IMR-90 (cell line): ENCODE measurements around the gene LCP1. TPM values are rescaled to one million over a fixed set of nuclear protein-coding genes. Genes with fewer than 3 reads are reported as not detected.

Experiments
- ATAC-seq: fragments of 200-7000 bp; cut with Tn5 transposase; 2 replicates; pipeline ENCODE4 v1.9.1; 2020; ENCODE audit warnings: low read depth, mild to moderate bottlenecking, moderate library complexity
- BruUV-seq: library from RNA; stranded (reverse); fragments of 400-500 nt; replicated peaks from 2 replicates; lab custom pipeline; 2021; lab: Mats Ljungman, UMichigan
- CTCF ChIA-PET: fragments of 300-600 bp; formaldehyde crosslinking; extraction: SDS; loops from one replicate; lab custom pipeline; 2021; ENCODE audit warnings: antibody characterized with exemption; lab: Yijun Ruan, JAX
- POLR2A ChIA-PET: fragments of 300-600 bp; sonication (Branson Sonifier 250); formaldehyde crosslinking; loops from one replicate; lab custom pipeline; 2022; ENCODE audit warnings: antibody characterized with exemption; ENCODE audit not compliant: unreplicated experiment; lab: Charles Lee
- DNase-seq: peaks from one replicate; pipeline ENCODE4 v3.0.0; 2013
- H2AFZ ChIP-seq: replicated peaks from 2 replicates; pipeline ENCODE3; 2013; ENCODE audit warnings: low read length, mild to moderate bottlenecking; ENCODE audit not compliant: poor library complexity
- H2AK5ac ChIP-seq: 2 replicates; pipeline ENCODE4 v1.6.1; 2013; ENCODE audit warnings: low read depth, low read length, inconsistent platforms
- H2AK9ac ChIP-seq: replicated peaks from 2 replicates; pipeline ENCODE3; 2013; ENCODE audit warnings: mild to moderate bottlenecking, low read depth, low read length, moderate library complexity; ENCODE audit not compliant: poor library complexity
- H2BK120ac ChIP-seq: 2 replicates; pipeline ENCODE4 v1.6.1; 2013; ENCODE audit warnings: low read depth, low read length, inconsistent platforms
- H2BK15ac ChIP-seq: 3 replicates; pipeline ENCODE4 v1.6.1; 2013; ENCODE audit warnings: low read depth, low read length, inconsistent platforms
- H2BK20ac ChIP-seq: 2 replicates; pipeline ENCODE4 v1.6.1; 2013; ENCODE audit warnings: low read depth, mild to moderate bottlenecking, inconsistent platforms, low read length, moderate library complexity
- H2BK5ac ChIP-seq: 2 replicates; pipeline ENCODE4 v1.6.1; 2013; ENCODE audit warnings: mild to moderate bottlenecking, low read depth, low read length, inconsistent platforms; ENCODE audit not compliant: poor library complexity, severe bottlenecking
- H3K14ac ChIP-seq: replicated peaks from 2 replicates; pipeline ENCODE4 v1.6.1; 2013; ENCODE audit warnings: low read depth, low read length, inconsistent platforms
- H3K18ac ChIP-seq: 2 replicates; pipeline ENCODE4 v1.6.1; 2013; ENCODE audit warnings: low read depth, low read length, control low read depth
- H3K23ac ChIP-seq: 2 replicates; pipeline ENCODE4 v1.6.1; 2013; ENCODE audit warnings: low read depth, low read length, inconsistent platforms
- H3K27ac ChIP-seq: 2 replicates; pipeline ENCODE4 v1.5.1; 2013; ENCODE audit warnings: mild to moderate bottlenecking, control low read depth, low read length; ENCODE audit not compliant: insufficient read depth
- H3K27me3 ChIP-seq: 2 replicates; pipeline ENCODE4 v1.6.1; 2013; ENCODE audit warnings: low read length; ENCODE audit not compliant: control insufficient read depth, insufficient read depth
- H3K36me3 ChIP-seq: 2 replicates; pipeline ENCODE4 v1.6.1; 2013; ENCODE audit warnings: low read length, mixed read lengths; ENCODE audit not compliant: control insufficient read depth, insufficient read depth
- H3K4ac ChIP-seq: 2 replicates; pipeline ENCODE4 v1.6.1; 2013; ENCODE audit warnings: low read depth, low read length, inconsistent platforms
- H3K4me1 ChIP-seq: 2 replicates; pipeline ENCODE4 v1.6.1; 2013; ENCODE audit warnings: low read length, mixed read lengths; ENCODE audit not compliant: control insufficient read depth, insufficient read depth
- H3K4me2 ChIP-seq: 2 replicates; pipeline ENCODE4 v1.6.1; 2013; ENCODE audit warnings: low read depth, mild to moderate bottlenecking, control low read depth, low read length, moderate library complexity
- H3K4me3 ChIP-seq: 2 replicates; pipeline ENCODE4 v1.5.1; 2013; ENCODE audit warnings: low read depth, mild to moderate bottlenecking, control low read depth, low read length, moderate library complexity; ENCODE audit not compliant: insufficient read depth
- H3K56ac ChIP-seq: 2 replicates; pipeline ENCODE4 v1.6.1; 2013; ENCODE audit warnings: low read length, inconsistent platforms; ENCODE audit not compliant: insufficient read depth; ENCODE audit errors: extremely low read depth
- H3K79me1 ChIP-seq, 2 experiments: 2 replicates each; pipeline ENCODE4 v1.6.1; 2013; ENCODE audit warnings: low read length in 2 of 2, inconsistent platforms in 1 of 2, low read depth in 1 of 2
- H3K9ac ChIP-seq: 2 replicates; pipeline ENCODE4 v1.6.1; 2013; ENCODE audit warnings: low read depth, low read length, control low read depth
- H3K9me1 ChIP-seq: 2 replicates; pipeline ENCODE4 v1.6.1; 2013; ENCODE audit warnings: low read length, inconsistent platforms; ENCODE audit not compliant: insufficient read depth
- H3K9me3 ChIP-seq: 2 replicates; pipeline ENCODE4 v1.6.1; 2013; ENCODE audit warnings: low read length; ENCODE audit not compliant: control insufficient read depth, insufficient read depth
- H4K20me1 ChIP-seq: 2 replicates; pipeline ENCODE4 v1.6.1; 2013; ENCODE audit warnings: low read length, inconsistent platforms; ENCODE audit not compliant: insufficient read depth
- H4K5ac ChIP-seq: 2 replicates; pipeline ENCODE4 v1.6.1; 2013; ENCODE audit warnings: mild to moderate bottlenecking, low read depth, low read length, control low read depth
- H4K8ac ChIP-seq, 2 experiments: 2 replicates each; pipeline ENCODE4 v1.6.1; 2013; ENCODE audit warnings: low read depth in 2 of 2, low read length in 2 of 2, control low read depth in 1 of 2, inconsistent platforms in 1 of 2
- H4K91ac ChIP-seq: 2 replicates; pipeline ENCODE4 v1.6.1; 2013; ENCODE audit warnings: low read depth, low read length, inconsistent platforms; ENCODE audit not compliant: insufficient read depth
- BHLHE40 ChIP-seq: fragments of 150-350 bp; IDR thresholded peaks from 2 replicates; pipeline ENCODE4 v1.6.1; 2016; ENCODE audit warnings: mild to moderate bottlenecking, low read depth, low read length
- CHD1 ChIP-seq: IDR thresholded peaks from 2 replicates; pipeline ENCODE4 v1.6.1; 2012; ENCODE audit warnings: low read depth, low read length, improper control_type of control experiment
- CTCF ChIP-seq: conservative IDR thresholded peaks from 2 replicates; pipeline ENCODE4 v1.5.1; 2012; ENCODE audit warnings: mild to moderate bottlenecking, low read depth, low read length, improper control_type of control experiment
- ELK1 ChIP-seq: fragments of 150-350 bp; IDR thresholded peaks from 2 replicates; pipeline ENCODE4 v1.6.1; 2016; ENCODE audit warnings: low read depth, mild to moderate bottlenecking, low read length, moderate library complexity, borderline replicate concordance
- MAFK ChIP-seq: IDR thresholded peaks from 2 replicates; pipeline ENCODE4 v1.6.1; 2012; ENCODE audit warnings: low read depth, low read length, improper control_type of control experiment
- POLR2A ChIP-seq: IDR thresholded peaks from 2 replicates; pipeline ENCODE4 v1.6.1; 2012; ENCODE audit warnings: mild to moderate bottlenecking, low read depth, low read length
- RAD21 ChIP-seq: IDR thresholded peaks from 2 replicates; pipeline ENCODE4 v1.6.1; 2012; ENCODE audit warnings: low read length, improper control_type of control experiment
- RFX5 ChIP-seq: IDR thresholded peaks from 2 replicates; pipeline ENCODE4 v1.8.0; 2012; ENCODE audit warnings: low read depth, mild to moderate bottlenecking, low read length, moderate library complexity
- SMC3 ChIP-seq: fragments of 150-350 bp; IDR thresholded peaks from 2 replicates; pipeline ENCODE4 v1.6.1; 2016; ENCODE audit warnings: low read depth, mild to moderate bottlenecking, antibody characterized with exemption, low read length, moderate library complexity
- USF2 ChIP-seq: fragments of 150-350 bp; IDR thresholded peaks from 2 replicates; pipeline ENCODE4 v1.6.1; 2017; ENCODE audit warnings: mild to moderate bottlenecking, antibody characterized with exemption, low read length, low read depth
- WGBS, 2 experiments: methylation state at CpG; one replicate each; pipeline versions ENCODE4 v1.1.5 to v1.1.7; 2013; ENCODE audit warnings: missing lambda C conversion rate in 2 of 2; ENCODE audit not compliant: insufficient read length in 1 of 2; ENCODE audit errors: extremely low coverage in 2 of 2; 5-methylcytosine and 5-hydroxymethylcytosine counted together
- dilution Hi-C: fragments of 300-500 bp; cut with HindIII; formaldehyde crosslinking; loops from one replicate; pipeline ENCODE4 v1.14.3; 2018; ENCODE audit warnings: low sequenced_read_pairs; ENCODE audit not compliant: unreplicated experiment
- in situ Hi-C: fragments of 300-500 bp; cut with MboI; formaldehyde crosslinking; loops from 3 replicates; pipeline ENCODE4 v1.14.3; 2019; ENCODE audit warnings: low sequenced_read_pairs, inconsistent platforms, mixed read lengths
- intact Hi-C: fragments of 100-400 bp; cut with micrococcal nuclease; formaldehyde crosslinking; loops from 2 replicates; pipeline ENCODE4 v1.10.0; 2022
- polyA plus RNA-seq, 3 experiments: library from polyadenylated mRNA; depleted of rRNA; stranded (reverse); fragments of >200 nt; gene quantifications; 2 replicates each; pipeline ENCODE4 v1.2.3, GENCODE V29; 2012; ENCODE audit warnings: low replicate concordance in 1 of 3
- total RNA-seq: library from RNA; depleted of rRNA; stranded (reverse); fragments of >200 nt; gene quantifications from 2 replicates; pipeline ENCODE4 v1.2.3, GENCODE V29; 2012

LCP1 gene
- total and polyA plus RNA-seq, 2 of the 4 experiments (the other 2 are of a cell fraction) = not detected

GRCh38 chr13:46202188-46202795 is 20.3 kb upstream of the LCP1 start:
- ChIA-PET CTCF (no interaction called here), POLR2A (no interaction called here)
- no peak for TF ChIP-seq CTCF
- no peak for TF ChIP-seq RAD21
- TF ChIP-seq SMC3 = no peak
- TF ChIP-seq MAFK = no peak
- no peak for TF ChIP-seq CHD1
- TF ChIP-seq USF2 = no peak
- no peak for TF ChIP-seq POLR2A
- no peak for TF ChIP-seq RFX5
- no peak for TF ChIP-seq BHLHE40
- no peak for TF ChIP-seq ELK1
- Histone ChIP-seq H3K18ac (no peak overlapping the region), H3K9ac (no peak overlapping the region), H2AFZ (no peak overlapping the region), H2BK5ac (no peak overlapping the region), H2AK9ac (no peak overlapping the region), H2AK5ac (no peak overlapping the region), H4K20me1 (no peaks in the 10 kb centered on the region), H3K9me1 (no peaks in the 10 kb centered on the region), H3K4me3 (no peak overlapping the region), H4K5ac (no peak overlapping the region), H3K4ac (no peak overlapping the region), H3K14ac (no peak overlapping the region), H3K23ac (no peak overlapping the region), H2BK15ac (no peak overlapping the region), H3K36me3 (no peaks in the 10 kb centered on the region), H4K8ac (no peak overlapping the region), H4K91ac (no peak overlapping the region), H3K79me1 (no peaks in the 10 kb centered on the region), H3K9me3 (no peaks in the 10 kb centered on the region), H2BK20ac (no peak overlapping the region), H3K27me3 (no peaks in the 10 kb centered on the region), H3K56ac (no peak overlapping the region), H2BK120ac (no peak overlapping the region), H3K4me1 (no peaks in the 10 kb centered on the region), H3K27ac (no peak overlapping the region), H3K4me2 (no peak overlapping the region)
- in situ Hi-C loops = no loop called here
- no CpG with 5 or more reads among the region's 3 CpGs for WGBS, 2 experiments
- BruUV-seq = no TSS peak
- intact Hi-C loops = no loop called here
- ATAC-seq (no peak), DNase-seq (no peak)
- dilution Hi-C loops = no loop called here
